ENCODE data around the gene CHRNA9.

The CHRNA9 gene

DNA sequence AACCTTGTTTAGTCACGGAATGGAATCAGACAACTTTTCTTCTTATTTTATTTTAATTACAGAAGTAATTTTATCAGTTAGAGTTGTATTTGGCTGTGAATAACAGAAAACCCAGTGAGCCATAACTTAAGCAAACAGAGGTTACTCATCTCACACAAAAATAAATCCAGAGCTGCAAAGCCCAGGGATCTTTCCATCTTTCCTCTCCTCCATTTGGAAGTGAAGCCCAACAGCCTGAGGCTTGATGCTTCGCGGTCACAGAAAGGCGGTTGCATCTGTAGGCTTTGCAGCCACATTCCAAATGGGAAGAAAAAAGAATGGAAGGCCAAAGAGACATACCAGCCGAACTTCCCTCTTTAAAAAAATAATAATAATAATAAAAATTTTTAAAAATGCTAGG lies 22.6 kb downstream of the CHRNA9 start:
- no peak overlapping the region for H3K18ac ChIP-seq (ENCODE audit: low read depth in 1 of 2, low read length in 2 of 2)
- WGBS = 93% methylated on average over 3 of the region's 5 CpGs
- no peak overlapping the region for H2AK5ac ChIP-seq (ENCODE audit: low read length, severe bottlenecking)

DNA sequence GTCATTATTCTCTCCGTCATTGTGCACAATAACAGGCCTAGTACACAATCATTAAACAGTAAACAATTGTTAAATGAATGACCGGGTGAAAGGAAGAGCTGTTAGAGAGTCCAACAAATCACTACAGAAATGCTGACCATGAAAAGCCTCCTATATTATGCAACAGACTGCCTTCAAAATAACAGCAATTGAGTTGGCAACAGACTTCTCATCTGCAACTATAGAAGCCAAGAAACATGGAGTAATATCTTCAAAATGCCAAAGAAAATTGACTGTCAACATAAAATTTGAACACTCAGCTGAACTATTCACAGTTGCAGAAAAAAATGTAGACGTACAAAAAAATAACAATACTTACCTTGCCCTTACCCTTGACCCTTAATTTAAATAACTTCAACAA lies 26.2 kb downstream of the CHRNA9 start:
- no peak for DNase-seq
- no peak overlapping the region for H2BK120ac ChIP-seq (ENCODE audit: low read depth, low read length)
- 92% methylated on average over 2 of the region's 3 CpGs for whole genome bisulfite sequencing

More for the DNA sequence above, 22.6 kb downstream of the CHRNA9 start:
- H3K27ac ChIP-seq (ENCODE audit: low read length, poor library complexity, severe bottlenecking) = no peak overlapping the region
- H3K36me3 ChIP-seq (ENCODE audit: control insufficient read depth in 1 of 2, insufficient read depth in 2 of 2, low read depth in 1 of 2, low read length in 2 of 2) = no peaks in the 10 kb centered on the region
- H3K14ac ChIP-seq (ENCODE audit: low read length in 2 of 2) = no peak overlapping the region
- no peaks in the 10 kb centered on the region for H3K27me3 ChIP-seq (ENCODE audit: control insufficient read depth in 1 of 2, insufficient read depth in 1 of 2, low read length in 2 of 2)
- H3K4me2 ChIP-seq (ENCODE audit: low read length, poor library complexity, severe bottlenecking) = no peak overlapping the region
- no peak overlapping the region for H2BK5ac ChIP-seq (ENCODE audit: low read depth, low read length, poor library complexity, severe bottlenecking)
- H3K9me3 ChIP-seq (ENCODE audit: control insufficient read depth, low read length) = peaks cover 7% of the 10 kb centered on the region
- no peak overlapping the region for H4K8ac ChIP-seq (ENCODE audit: low read length)
- no peaks in the 10 kb centered on the region for H3K4me1 ChIP-seq (ENCODE audit: control insufficient read depth, insufficient read depth, low read depth, low read length)
- H3K79me1 ChIP-seq (replicated peaks; ENCODE audit: low read length, poor library complexity, severe bottlenecking) = no peaks in the 10 kb centered on the region
- H2BK15ac ChIP-seq (ENCODE audit: low read depth, poor library complexity, severe bottlenecking) = no peak overlapping the region
- H3K4ac ChIP-seq (ENCODE audit: low read depth in 1 of 2, low read length in 2 of 2) = no peak overlapping the region
- H3K23ac ChIP-seq (ENCODE audit: low read length in 2 of 2) = no peak overlapping the region
- H2BK12ac ChIP-seq (ENCODE audit: low read length in 2 of 2) = no peak overlapping the region
- H2BK120ac ChIP-seq (ENCODE audit: low read depth, low read length) = no peak overlapping the region
- no peak overlapping the region for H2AFZ ChIP-seq (ENCODE audit: low read depth, low read length)
- H3K4me3 ChIP-seq (ENCODE audit: insufficient read depth in 1 of 2, low read depth in 1 of 2, low read length in 2 of 2) = no peak overlapping the region
- DNase-seq = no peak
- H4K91ac ChIP-seq (ENCODE audit: low read length) = no peak overlapping the region
- H3K9ac ChIP-seq (ENCODE audit: low read length) = no peak overlapping the region

DNA sequence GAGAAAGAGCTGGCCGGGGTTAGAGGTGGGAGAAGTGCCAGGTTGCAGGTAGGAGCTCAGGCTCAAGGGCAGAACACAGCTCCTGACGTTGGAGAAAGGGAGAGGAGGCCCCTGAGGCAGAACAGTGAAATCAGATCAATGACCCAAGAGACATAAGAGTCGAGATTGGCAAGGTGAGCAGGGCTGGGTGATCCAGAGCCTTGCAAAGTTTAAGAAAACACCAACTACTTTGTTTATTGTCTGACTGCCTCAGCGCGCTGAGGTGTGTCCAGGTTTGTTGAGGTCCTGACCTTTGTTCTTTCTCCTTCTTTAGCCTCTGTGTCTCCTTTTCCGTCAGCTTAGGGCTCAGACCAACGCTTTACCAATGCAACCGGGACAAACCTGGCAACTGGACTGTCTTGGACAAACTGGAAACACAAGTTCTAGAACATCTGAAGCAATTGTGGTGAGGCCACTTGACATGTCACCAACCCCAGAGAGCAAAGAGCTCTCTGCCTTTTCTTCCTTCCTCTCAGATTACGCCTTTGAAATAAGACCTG lies 28.3 kb downstream of the CHRNA9 start:
- no peak overlapping the region for H3K27ac ChIP-seq (ENCODE audit: low read length, poor library complexity, severe bottlenecking)
- H2AK5ac ChIP-seq (ENCODE audit: low read length, severe bottlenecking) = no peak overlapping the region
- no peak overlapping the region for H3K4me2 ChIP-seq (ENCODE audit: low read length, poor library complexity, severe bottlenecking)
- no peak for DNase-seq
- WGBS = 85% methylated on average over 9 of the region's 9 CpGs
- H2BK12ac ChIP-seq (ENCODE audit: low read length in 2 of 2) = no peak overlapping the region
- H4K8ac ChIP-seq (ENCODE audit: low read length) = no peak overlapping the region
- no peak overlapping the region for H3K18ac ChIP-seq (ENCODE audit: low read depth in 1 of 2, low read length in 2 of 2)
- no peaks in the 10 kb centered on the region for H3K79me1 ChIP-seq (replicated peaks; ENCODE audit: low read length, poor library complexity, severe bottlenecking)
- H3K4me3 ChIP-seq (ENCODE audit: insufficient read depth in 1 of 2, low read depth in 1 of 2, low read length in 2 of 2) = no peak overlapping the region
- H3K4me1 ChIP-seq (ENCODE audit: control insufficient read depth, insufficient read depth, low read depth, low read length) = no peaks in the 10 kb centered on the region
- H3K14ac ChIP-seq (ENCODE audit: low read length in 2 of 2) = no peak overlapping the region
- H2BK120ac ChIP-seq (ENCODE audit: low read depth, low read length) = no peak overlapping the region
- peaks cover 7% of the 10 kb centered on the region for H3K9me3 ChIP-seq (ENCODE audit: control insufficient read depth, low read length)
- no peak overlapping the region for H3K4ac ChIP-seq (ENCODE audit: low read depth in 1 of 2, low read length in 2 of 2)
- no peak overlapping the region for H2BK15ac ChIP-seq (ENCODE audit: low read depth, poor library complexity, severe bottlenecking)
- H3K36me3 ChIP-seq (ENCODE audit: control insufficient read depth in 1 of 2, insufficient read depth in 2 of 2, low read depth in 1 of 2, low read length in 2 of 2) = no peaks in the 10 kb centered on the region
- no peak overlapping the region for H2AFZ ChIP-seq (ENCODE audit: low read depth, low read length)
- H3K27me3 ChIP-seq (ENCODE audit: control insufficient read depth in 1 of 2, insufficient read depth in 1 of 2, low read length in 2 of 2) = no peaks in the 10 kb centered on the region
- H3K9ac ChIP-seq (ENCODE audit: low read length) = no peak overlapping the region
- no peak overlapping the region for H2BK5ac ChIP-seq (ENCODE audit: low read depth, low read length, poor library complexity, severe bottlenecking)
- H4K91ac ChIP-seq (ENCODE audit: low read length) = no peak overlapping the region
- H3K23ac ChIP-seq (ENCODE audit: low read length in 2 of 2) = no peak overlapping the region

More for the DNA sequence above, 26.2 kb downstream of the CHRNA9 start:
- Histone ChIP-seq H2AK5ac (ENCODE audit: low read length, severe bottlenecking) (no peak overlapping the region), H3K9me3 (ENCODE audit: control insufficient read depth, low read length) (peaks cover 7% of the 10 kb centered on the region), H2AFZ (ENCODE audit: low read depth, low read length) (no peak overlapping the region), H2BK5ac (ENCODE audit: low read depth, low read length, poor library complexity, severe bottlenecking) (no peak overlapping the region), H3K27me3 (ENCODE audit: control insufficient read depth in 1 of 2, insufficient read depth in 1 of 2, low read length in 2 of 2) (no peaks in the 10 kb centered on the region), H3K36me3 (ENCODE audit: control insufficient read depth in 1 of 2, insufficient read depth in 2 of 2, low read depth in 1 of 2, low read length in 2 of 2) (no peaks in the 10 kb centered on the region), H3K14ac (ENCODE audit: low read length in 2 of 2) (no peak overlapping the region), H4K8ac (ENCODE audit: low read length) (no peak overlapping the region), H3K27ac (ENCODE audit: low read length, poor library complexity, severe bottlenecking) (no peak overlapping the region), H3K4me2 (ENCODE audit: low read length, poor library complexity, severe bottlenecking) (no peak overlapping the region), H3K9ac (ENCODE audit: low read length) (no peak overlapping the region), H3K4me3 (ENCODE audit: insufficient read depth in 1 of 2, low read depth in 1 of 2, low read length in 2 of 2) (no peak overlapping the region), H3K4me1 (ENCODE audit: control insufficient read depth, insufficient read depth, low read depth, low read length) (no peaks in the 10 kb centered on the region), H3K23ac (ENCODE audit: low read length in 2 of 2) (no peak overlapping the region), H3K18ac (ENCODE audit: low read depth in 1 of 2, low read length in 2 of 2) (no peak overlapping the region), H4K91ac (ENCODE audit: low read length) (no peak overlapping the region), H2BK12ac (ENCODE audit: low read length in 2 of 2) (no peak overlapping the region), H2BK15ac (ENCODE audit: low read depth, poor library complexity, severe bottlenecking) (no peak overlapping the region), H3K79me1 (replicated peaks; ENCODE audit: low read length, poor library complexity, severe bottlenecking) (no peaks in the 10 kb centered on the region), H3K4ac (ENCODE audit: low read depth in 1 of 2, low read length in 2 of 2) (no peak overlapping the region)

DNA sequence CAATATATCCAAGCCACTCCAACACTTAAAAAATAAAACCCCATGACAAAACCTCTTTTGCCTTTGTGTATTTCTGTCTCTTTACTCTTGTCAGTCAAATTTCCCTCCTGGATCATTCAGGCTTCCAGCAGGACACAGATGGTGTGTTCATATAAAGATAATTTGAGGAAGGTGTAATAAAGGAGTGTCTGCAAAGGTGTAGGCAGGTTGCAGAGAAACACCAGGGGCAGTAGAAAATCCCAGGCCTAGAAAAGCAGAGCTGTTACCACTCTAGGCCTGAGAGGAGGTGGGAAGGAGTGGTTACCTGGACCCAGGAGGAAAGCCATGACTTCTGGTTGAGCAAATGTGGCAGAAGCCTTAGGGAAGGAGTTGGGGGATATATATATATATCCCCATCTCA lies 28.8 kb downstream of the CHRNA9 start:
- no peaks in the 10 kb centered on the region for H3K36me3 ChIP-seq (ENCODE audit: control insufficient read depth in 1 of 2, insufficient read depth in 2 of 2, low read depth in 1 of 2, low read length in 2 of 2)
- H3K27ac ChIP-seq (ENCODE audit: low read length, poor library complexity, severe bottlenecking) = no peak overlapping the region
- no peak overlapping the region for H3K4ac ChIP-seq (ENCODE audit: low read depth in 1 of 2, low read length in 2 of 2)
- no peaks in the 10 kb centered on the region for H3K27me3 ChIP-seq (ENCODE audit: control insufficient read depth in 1 of 2, insufficient read depth in 1 of 2, low read length in 2 of 2)
- no peak overlapping the region for H2AK5ac ChIP-seq (ENCODE audit: low read length, severe bottlenecking)
- H4K91ac ChIP-seq (ENCODE audit: low read length) = no peak overlapping the region
- no peak for DNase-seq
- no peak overlapping the region for H4K8ac ChIP-seq (ENCODE audit: low read length)
- H2BK120ac ChIP-seq (ENCODE audit: low read depth, low read length) = no peak overlapping the region
- no peaks in the 10 kb centered on the region for H3K4me1 ChIP-seq (ENCODE audit: control insufficient read depth, insufficient read depth, low read depth, low read length)
- no peak overlapping the region for H3K23ac ChIP-seq (ENCODE audit: low read length in 2 of 2)
- H2AFZ ChIP-seq (ENCODE audit: low read depth, low read length) = no peak overlapping the region
- no peak overlapping the region for H3K4me3 ChIP-seq (ENCODE audit: insufficient read depth in 1 of 2, low read depth in 1 of 2, low read length in 2 of 2)
- no peak overlapping the region for H2BK12ac ChIP-seq (ENCODE audit: low read length in 2 of 2)
- no peak overlapping the region for H3K18ac ChIP-seq (ENCODE audit: low read depth in 1 of 2, low read length in 2 of 2)
- H3K9ac ChIP-seq (ENCODE audit: low read length) = no peak overlapping the region
- H2BK15ac ChIP-seq (ENCODE audit: low read depth, poor library complexity, severe bottlenecking) = no peak overlapping the region
- no peak overlapping the region for H3K4me2 ChIP-seq (ENCODE audit: low read length, poor library complexity, severe bottlenecking)
- peaks cover 7% of the 10 kb centered on the region for H3K9me3 ChIP-seq (ENCODE audit: control insufficient read depth, low read length)
- no peaks in the 10 kb centered on the region for H3K79me1 ChIP-seq (replicated peaks; ENCODE audit: low read length, poor library complexity, severe bottlenecking)
- H3K14ac ChIP-seq (ENCODE audit: low read length in 2 of 2) = no peak overlapping the region
- H2BK5ac ChIP-seq (ENCODE audit: low read depth, low read length, poor library complexity, severe bottlenecking) = no peak overlapping the region

Measured in mesenchymal stem cell (in vitro differentiated cells and primary cell).